Measurements from ENCODE around the gene TPCN1. TPM values are rescaled to one million over a fixed set of nuclear protein-coding genes. Genes with fewer than 3 reads are reported as not detected.

The TPCN1 gene
- total RNA-seq, 1 experiment from 2014 or later: 18.8 TPM

- H3K27me3 ChIP-seq (replicated peaks; ENCODE audit: insufficient read depth, low read depth, low read length, poor library complexity): no peaks in the 10 kb centered on the region
- H3K36me3 ChIP-seq (ENCODE audit: insufficient read depth, low read length, poor library complexity, severe bottlenecking): no peaks in the 10 kb centered on the region
- intact Hi-C loops (cut with micrococcal nuclease; ENCODE audit: unreplicated experiment): no loop called here
- no TSS peak for BruUV-seq (replicated peaks)
- ChIA-PET CTCF (no interaction called here), POLR2A (ENCODE audit: low non-redundant PET) (interaction anchor here (0.6 kb wide), 1 partner anchor 75 kb away, joined by 12 read pairs; no protein-coding TSS in a partner anchor)
- no peaks in the 10 kb centered on the region for H3K9me3 ChIP-seq (ENCODE audit: low read depth, low read length, poor library complexity, severe bottlenecking)
- DNase-seq (ENCODE audit: low spot score): no peak
- no peak overlapping the region for H3K4me3 ChIP-seq (ENCODE audit: low read depth, low read length, poor library complexity, severe bottlenecking)
- no peak overlapping the region for H3K27ac ChIP-seq (ENCODE audit: low read depth, low read length, poor library complexity, severe bottlenecking)
- no peaks in the 10 kb centered on the region for H3K4me1 ChIP-seq (ENCODE audit: insufficient read depth, low read length, poor library complexity, severe bottlenecking)
- no peak for TF ChIP-seq CTCF (conservative IDR thresholded peaks at IDR 0.05; ENCODE audit: low read depth, low read length)
- TF ChIP-seq EZH2 (IDR thresholded peaks at IDR 0.05; ENCODE audit: borderline replicate concordance, low read depth, low read length, poor library complexity, severe bottlenecking): no peak
Measured at GRCh38 chr12:113293100-113293499, 71.8 kb downstream of the TPCN1 start.

GRCh38 chr12:113295886-113296556, 74.8 kb downstream of the TPCN1 start:
- ChIA-PET POLR2A (ENCODE audit: low non-redundant PET) (no interaction called here), CTCF (no interaction called here)
- TF ChIP-seq EZH2 (IDR thresholded peaks at IDR 0.05; ENCODE audit: borderline replicate concordance, low read depth, low read length, poor library complexity, severe bottlenecking) (no peak), CTCF (conservative IDR thresholded peaks at IDR 0.05; ENCODE audit: low read depth, low read length) (no peak)
- H3K36me3 ChIP-seq (ENCODE audit: insufficient read depth, low read length, poor library complexity, severe bottlenecking): no peaks in the 10 kb centered on the region
- intact Hi-C loops (cut with micrococcal nuclease; ENCODE audit: unreplicated experiment): no loop called here
- no peaks in the 10 kb centered on the region for H3K4me1 ChIP-seq (ENCODE audit: insufficient read depth, low read length, poor library complexity, severe bottlenecking)
- no peaks in the 10 kb centered on the region for H3K9me3 ChIP-seq (ENCODE audit: low read depth, low read length, poor library complexity, severe bottlenecking)
- H3K27ac ChIP-seq (ENCODE audit: low read depth, low read length, poor library complexity, severe bottlenecking): no peak overlapping the region
- no peak for DNase-seq (ENCODE audit: low spot score)
- H3K4me3 ChIP-seq (ENCODE audit: low read depth, low read length, poor library complexity, severe bottlenecking): no peak overlapping the region
- H3K27me3 ChIP-seq (replicated peaks; ENCODE audit: insufficient read depth, low read depth, low read length, poor library complexity): no peaks in the 10 kb centered on the region
- BruUV-seq (replicated peaks): no TSS peak

GRCh38 chr12:113296557-113297213, 75.4 kb downstream of the TPCN1 start:
- H3K27ac ChIP-seq (ENCODE audit: low read depth, low read length, poor library complexity, severe bottlenecking): no peak overlapping the region
- BruUV-seq (replicated peaks): no TSS peak
- ChIA-PET POLR2A (ENCODE audit: low non-redundant PET) (no interaction called here), CTCF (no interaction called here)
- no peaks in the 10 kb centered on the region for H3K27me3 ChIP-seq (replicated peaks; ENCODE audit: insufficient read depth, low read depth, low read length, poor library complexity)
- intact Hi-C loops (cut with micrococcal nuclease; ENCODE audit: unreplicated experiment): no loop called here
- H3K9me3 ChIP-seq (ENCODE audit: low read depth, low read length, poor library complexity, severe bottlenecking): no peaks in the 10 kb centered on the region
- no peak for DNase-seq (ENCODE audit: low spot score)
- no peaks in the 10 kb centered on the region for H3K4me1 ChIP-seq (ENCODE audit: insufficient read depth, low read length, poor library complexity, severe bottlenecking)
- no peaks in the 10 kb centered on the region for H3K36me3 ChIP-seq (ENCODE audit: insufficient read depth, low read length, poor library complexity, severe bottlenecking)
- no peak overlapping the region for H3K4me3 ChIP-seq (ENCODE audit: low read depth, low read length, poor library complexity, severe bottlenecking)
- TF ChIP-seq EZH2 (IDR thresholded peaks at IDR 0.05; ENCODE audit: borderline replicate concordance, low read depth, low read length, poor library complexity, severe bottlenecking) (no peak), CTCF (conservative IDR thresholded peaks at IDR 0.05; ENCODE audit: low read depth, low read length) (no peak)
